CMK (cell line): ENCODE measurements around the gene CLDN24.

Source experiments
- DNase-seq: peaks from one replicate; pipeline ENCODE4 v3.0.0-alpha.2; 2010; ENCODE audit warnings: low read depth

The CLDN24 gene

DNA sequence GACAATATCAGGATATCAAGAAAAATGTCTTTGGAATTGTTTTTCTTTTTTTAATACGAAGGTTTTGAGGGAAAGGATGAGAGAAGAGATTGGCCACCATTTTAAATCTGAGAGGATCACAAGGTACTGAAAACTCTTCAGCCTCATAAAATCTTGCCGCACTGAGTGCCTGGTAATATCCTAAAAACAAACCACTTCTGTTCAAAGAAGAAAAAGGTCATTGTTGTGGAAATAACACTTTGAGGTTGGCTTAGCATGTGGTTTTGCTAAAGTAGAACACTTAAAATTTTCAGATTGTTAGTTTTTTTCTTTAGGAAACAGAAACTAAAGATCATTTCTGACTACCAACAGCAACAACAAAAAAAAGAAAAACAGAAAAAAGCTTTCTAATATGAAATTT, 1.1 kb downstream of the CLDN24 start:
- no peak for DNase-seq

GRCh38 chr4:183320211-183321059, 1.8 kb downstream of the CLDN24 start, which contains the start of gene CLDN22:
Gene CLDN22 (minus strand): TSS chr4:183320276. CDS start chr4:183320218, 58 bp downstream.
- no peak for DNase-seq

DNA sequence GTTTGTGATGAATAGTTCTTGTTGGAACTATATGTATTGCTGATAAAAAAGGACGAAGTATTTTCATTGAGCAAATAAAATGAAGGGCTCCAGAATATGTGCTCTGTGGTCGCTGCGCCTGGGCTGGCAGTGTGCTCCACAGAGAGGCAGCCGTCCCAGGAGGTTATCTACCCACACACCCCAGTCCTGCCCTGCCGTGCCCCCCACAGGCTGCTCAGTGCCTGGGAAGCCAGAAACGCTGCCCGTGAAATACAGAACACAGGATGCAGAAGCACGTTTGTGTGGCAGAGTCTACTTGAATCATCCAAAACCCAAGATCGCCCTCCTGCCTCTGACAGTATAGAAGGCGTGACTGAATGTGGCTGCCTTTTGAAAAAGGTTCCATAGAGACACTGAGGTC, 3.6 kb downstream of the CLDN24 start:
- DNase-seq: no peak

- DNase-seq: no peak
These were observed 7.4 kb downstream of the CLDN24 start for GRCh38 chr4:183314806-183315205.

DNA sequence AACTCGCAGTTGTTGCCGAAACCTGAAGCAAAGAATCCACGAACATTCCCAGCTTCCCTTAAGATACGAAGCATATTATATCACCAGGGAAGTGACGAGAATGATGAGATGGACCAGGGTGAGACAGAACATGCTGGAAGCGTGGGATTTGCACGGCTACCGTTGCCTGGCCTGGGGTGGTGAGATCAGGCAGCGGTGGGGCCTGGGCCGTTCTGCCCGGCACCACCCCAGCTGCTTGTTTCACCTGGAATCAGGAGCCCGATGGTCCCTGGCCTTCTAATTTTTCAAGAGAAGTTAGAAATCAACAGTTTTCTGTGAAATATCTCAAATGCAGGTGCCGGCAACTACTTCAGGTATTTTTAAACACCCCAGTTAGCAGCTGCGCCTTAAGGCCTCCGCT, 7.9 kb downstream of the CLDN24 start:
- DNase-seq: no peak

GRCh38 chr4:183312841-183313240, 9.4 kb downstream of the CLDN24 start:
- DNase-seq: no peak

DNA sequence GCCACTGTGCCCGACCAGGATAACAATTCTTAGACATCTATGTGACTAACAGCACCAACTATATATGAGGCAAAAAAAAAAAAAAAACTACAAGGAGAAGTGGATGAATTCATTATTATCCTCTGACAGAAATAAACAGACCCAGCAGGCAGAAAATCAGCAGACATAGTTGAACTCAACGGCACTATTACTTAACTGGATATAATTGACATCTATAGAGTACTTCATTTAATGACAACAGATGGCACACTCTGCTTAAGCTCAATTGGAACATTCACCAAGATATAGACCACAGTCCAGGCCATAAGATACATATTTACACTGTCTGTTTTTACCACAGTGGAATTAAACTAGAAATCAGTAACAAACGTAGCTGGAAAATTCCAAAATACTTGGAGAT, 15.4 kb downstream of the CLDN24 start:
- DNase-seq: no peak

DNA sequence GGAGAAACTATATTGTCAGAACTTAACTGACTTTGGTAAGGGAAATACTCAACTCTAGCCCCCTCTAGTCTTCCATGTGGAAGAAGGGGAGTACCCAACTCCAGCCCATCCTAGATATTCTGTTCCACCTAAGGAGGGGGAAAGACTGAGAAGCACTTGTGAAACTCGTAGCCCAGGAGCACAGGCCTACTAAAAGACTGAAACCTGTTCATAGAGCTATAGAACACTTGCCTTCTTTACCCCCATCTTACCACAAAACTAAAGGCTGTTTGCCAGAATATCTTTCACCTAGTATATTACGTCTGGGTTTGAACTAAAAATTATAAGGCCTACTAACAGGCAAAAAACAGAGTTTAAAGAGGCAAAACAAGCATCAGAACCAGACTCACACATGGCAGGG, 17.7 kb downstream of the CLDN24 start:
- no peak for DNase-seq

- DNase-seq: no peak
These were observed 18.2 kb downstream of the CLDN24 start for GRCh38 chr4:183304067-183304466.

- no peak for DNase-seq
These were observed 18.9 kb downstream of the CLDN24 start for GRCh38 chr4:183303301-183303700.

DNA sequence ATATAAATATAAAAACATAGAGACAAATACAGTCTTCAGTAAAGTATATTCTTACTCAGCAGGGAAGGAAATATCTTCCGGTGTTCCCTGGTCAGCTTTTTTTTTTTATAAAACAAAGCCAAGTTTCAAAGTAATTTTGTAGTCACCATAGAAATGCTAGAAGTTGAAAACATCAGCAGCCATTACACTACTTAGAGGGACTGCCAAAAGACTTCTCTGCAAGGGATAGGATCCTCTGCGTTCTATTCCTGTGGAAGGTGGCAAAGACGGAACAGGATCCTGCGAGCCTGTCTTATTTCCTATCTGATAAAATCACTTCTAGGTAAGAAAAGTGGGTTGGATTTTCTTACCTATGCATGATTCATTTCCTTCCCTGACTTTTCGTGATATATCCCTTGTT, 21.6 kb downstream of the CLDN24 start:
- no peak for DNase-seq

GRCh38 chr4:183300070-183300469, 22.2 kb downstream of the CLDN24 start:
- no peak for DNase-seq

- no peak for DNase-seq
These were observed 22.8 kb downstream of the CLDN24 start for GRCh38 chr4:183299464-183299863.

DNA sequence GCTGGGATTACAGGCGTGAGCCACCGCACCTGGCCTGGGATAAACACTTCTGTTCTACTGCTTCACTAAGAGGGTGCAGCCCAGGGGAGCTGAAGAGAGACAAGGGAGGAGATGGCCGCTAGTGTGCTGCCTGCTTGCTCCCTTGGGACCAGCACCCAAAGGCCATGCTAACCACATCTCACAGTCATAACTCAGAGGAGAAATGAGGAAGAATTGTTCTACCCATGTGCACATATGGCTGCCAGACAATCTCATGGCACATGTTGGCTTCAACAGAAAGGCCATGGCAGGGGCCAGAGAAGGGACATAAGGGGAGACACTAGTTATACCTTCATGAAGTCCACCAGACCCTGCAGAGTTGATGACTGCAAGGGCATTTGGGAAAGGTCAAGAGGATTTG, 24.6 kb downstream of the CLDN24 start:
- DNase-seq: no peak

DNA sequence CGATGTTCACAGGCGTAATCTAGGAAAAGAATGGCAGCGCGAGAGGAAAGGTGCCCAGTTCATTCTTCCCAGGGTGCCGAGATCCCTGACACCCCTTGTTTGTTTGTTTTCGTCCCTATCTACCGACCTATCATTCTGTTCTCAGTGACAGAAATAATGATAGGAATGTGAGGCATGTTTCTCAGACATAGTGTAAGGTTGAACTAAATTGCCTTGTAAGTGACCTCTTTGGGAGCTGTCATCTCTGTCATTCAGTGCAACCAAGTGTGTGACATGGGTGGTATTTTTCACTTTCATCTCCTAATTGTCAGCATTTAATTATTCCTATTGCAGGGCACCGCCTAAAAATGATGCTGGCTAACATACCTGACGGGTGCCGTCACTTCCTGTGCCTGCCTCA, 26.5 kb downstream of the CLDN24 start:
- DNase-seq: no peak

DNA sequence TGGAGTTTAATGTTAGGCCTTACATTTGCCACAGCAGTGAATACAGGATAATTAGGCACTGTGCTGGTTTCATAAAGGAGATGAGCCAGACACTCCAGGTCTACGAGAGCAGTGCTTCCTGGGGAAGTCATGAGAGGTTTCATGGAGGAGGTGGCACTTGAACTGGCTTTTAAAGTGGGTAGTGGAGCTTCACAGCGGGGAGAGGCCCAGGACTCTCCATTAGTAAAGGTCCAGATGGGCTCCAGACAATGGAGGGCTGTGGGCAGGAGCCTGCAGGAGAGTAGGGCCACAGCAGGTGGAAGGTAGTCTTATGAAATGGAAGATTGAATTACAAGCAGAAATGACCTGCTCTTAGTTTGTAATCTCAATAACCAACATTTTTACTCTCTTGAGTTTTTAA, 31.2 kb downstream of the CLDN24 start:
- DNase-seq: no peak

- peak; percentile 9 for DNase-seq
These were observed 32.5 kb downstream of the CLDN24 start for GRCh38 chr4:183289688-183290087.

GRCh38 chr4:183288955-183289354, 33.3 kb downstream of the CLDN24 start:
- no peak for DNase-seq

DNA sequence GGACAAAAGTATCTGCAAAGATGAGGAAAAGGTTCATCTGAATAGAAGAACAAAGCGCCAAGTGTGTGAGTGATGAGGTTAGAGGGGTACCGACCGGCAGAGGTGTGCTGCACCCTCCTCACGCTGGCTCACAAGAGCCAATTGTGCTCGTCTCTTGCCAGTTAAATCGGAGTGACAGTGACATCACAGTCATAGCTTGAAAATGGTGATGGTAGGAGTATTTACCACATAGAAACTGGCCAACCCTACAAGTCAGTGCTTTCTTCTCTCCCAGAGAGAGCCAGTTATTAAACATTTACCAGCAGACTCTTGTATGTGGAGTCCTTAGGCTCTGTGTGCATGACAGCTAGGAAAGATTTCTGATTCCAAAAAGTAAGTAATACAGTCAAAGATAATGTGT, 34.5 kb downstream of the CLDN24 start:
- DNase-seq: no peak

GRCh38 chr4:183287309-183287659, 34.9 kb downstream of the CLDN24 start:
- DNase-seq: no peak

DNA sequence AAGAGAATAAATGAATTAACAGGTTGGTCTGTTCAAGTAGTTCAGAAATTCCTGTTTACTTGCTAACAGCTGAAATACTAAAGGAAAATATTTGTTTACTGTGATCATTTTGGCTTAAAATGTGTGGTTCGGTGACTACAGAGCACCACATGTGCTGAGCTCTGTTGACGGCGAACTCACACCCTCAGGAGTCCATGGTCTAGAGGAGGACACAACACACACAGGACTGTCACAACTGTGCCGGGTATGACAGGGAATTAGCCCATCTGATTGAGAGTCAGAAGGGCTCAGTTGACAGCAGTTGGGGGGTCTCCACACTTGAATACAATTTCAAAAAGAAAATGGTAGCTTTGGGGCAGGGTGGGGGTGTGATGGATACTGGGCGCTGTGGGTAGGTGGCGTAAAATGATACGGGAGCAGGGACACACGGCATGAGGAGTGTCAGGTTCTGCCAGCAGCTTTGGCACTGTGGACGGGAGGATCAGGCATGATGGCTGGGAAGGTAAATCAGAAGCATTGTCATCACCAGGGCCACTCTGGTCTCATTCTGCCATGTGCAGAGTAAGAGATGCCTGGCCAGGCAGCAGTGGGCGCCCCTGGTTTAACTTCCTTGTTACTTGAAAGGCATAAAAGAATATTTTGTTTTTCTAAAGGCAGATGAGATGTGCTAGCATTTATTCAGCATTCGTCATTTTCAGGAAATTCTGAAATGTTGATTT, 35.5 kb downstream of the CLDN24 start:
- no peak for DNase-seq

DNA sequence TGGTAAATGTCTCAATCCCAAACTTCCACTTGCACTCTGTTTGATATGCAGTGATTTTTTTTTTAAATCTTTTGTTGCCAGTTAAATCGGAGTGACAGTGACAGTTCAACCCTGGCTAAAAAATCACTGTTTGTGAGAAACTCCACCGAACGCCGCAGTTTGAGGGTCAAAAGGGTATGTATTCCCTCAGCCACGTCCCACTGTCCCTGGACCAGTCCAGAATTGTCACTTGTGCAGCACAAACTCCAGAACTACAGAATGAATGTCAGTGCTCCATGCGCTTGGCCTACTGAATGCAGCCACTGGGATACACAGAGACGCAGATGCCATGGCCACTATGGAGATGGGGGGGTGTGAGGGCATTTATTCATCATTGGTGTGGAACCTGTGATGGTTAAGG, 36.3 kb downstream of the CLDN24 start:
- DNase-seq: no peak

DNA sequence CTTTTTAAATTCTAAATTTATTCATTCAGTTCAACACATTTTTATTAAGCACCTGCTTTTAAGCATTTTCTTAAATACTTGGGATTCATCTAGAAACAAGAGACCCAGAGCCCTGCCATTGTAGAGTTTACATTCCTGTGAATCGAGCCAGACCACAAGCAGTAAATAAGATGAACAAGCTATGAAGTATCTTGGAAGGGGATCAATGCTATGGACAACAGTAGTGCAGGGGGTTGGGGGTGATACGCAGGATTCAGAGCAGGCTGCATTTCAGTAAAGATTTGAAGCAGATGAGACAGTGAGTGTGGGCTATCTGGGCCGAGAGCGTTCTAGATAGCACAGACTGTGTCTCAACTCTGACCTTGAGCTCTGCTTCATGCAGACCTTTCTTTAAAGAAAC, 37.3 kb downstream of the CLDN24 start:
- no peak for DNase-seq
